Fibroblast of lung (primary cell): Measurements from ENCODE around the gene PIGH. TPM values are rescaled to one million over a fixed set of nuclear protein-coding genes. Genes with fewer than 3 reads are reported as not detected.
A peak's percentile ranks its signal among the peaks of the same experiment; 100 is the strongest.
"Not testable (repeated sequence)": the region's sequence is repeated elsewhere in the genome, so short reads cannot be mapped to it uniquely, and the experiment has no call there.

Source experiments
- DNase-seq, 2 donors: peaks; one replicate each; pipeline versions ENCODE4 v3.0.0 to v3.0.0-alpha.2; 2010; ENCODE audit warnings: low read depth in 2 of 2
- H2AFZ ChIP-seq: 2 replicates; pipeline ENCODE4 v1.5.1; 2012; ENCODE audit warnings: low read length, control low read depth, inconsistent platforms
- H3K27ac ChIP-seq: 2 replicates; pipeline ENCODE4 v1.5.1; 2011; ENCODE audit warnings: low read length, control low read depth; ENCODE audit not compliant: insufficient read depth
- H3K27me3 ChIP-seq: 2 replicates; pipeline ENCODE4 v1.5.1; 2011; ENCODE audit warnings: mild to moderate bottlenecking, low read length; ENCODE audit not compliant: control insufficient read depth, insufficient read depth
- H3K36me3 ChIP-seq: 2 replicates; pipeline ENCODE4 v1.5.1; 2011; ENCODE audit warnings: low read length; ENCODE audit not compliant: control insufficient read depth, insufficient read depth
- H3K4me1 ChIP-seq: 2 replicates; pipeline ENCODE4 v1.5.1; 2011; ENCODE audit warnings: low read length; ENCODE audit not compliant: control insufficient read depth, insufficient read depth; ENCODE audit errors: extremely low read depth
- H3K4me2 ChIP-seq: 2 replicates; pipeline ENCODE4 v1.5.1; 2011; ENCODE audit warnings: low read length, control low read depth; ENCODE audit not compliant: insufficient read depth; ENCODE audit errors: extremely low read depth
- H3K4me3 ChIP-seq, 4 experiments: fragments of 200-600 bp in 1 of 4; sonication (generic) in 1 of 4; replicated peaks in 1 of 4; 2 replicates each; pipeline ENCODE4 v1.5.1; 2011 to 2016; ENCODE audit warnings: low read length in 4 of 4, low read depth in 3 of 4, mild to moderate bottlenecking in 3 of 4, control low read depth in 2 of 4, inconsistent platforms in 1 of 4, mixed read lengths in 1 of 4; ENCODE audit not compliant: insufficient read depth in 1 of 4; ENCODE audit errors: control extremely low read depth in 1 of 4
- H3K79me2 ChIP-seq: 2 replicates; pipeline ENCODE4 v1.5.1; 2012; ENCODE audit warnings: mild to moderate bottlenecking, low read length, inconsistent platforms; ENCODE audit not compliant: control insufficient read depth, insufficient read depth
- H3K9ac ChIP-seq: 2 replicates; pipeline ENCODE4 v1.5.1; 2011; ENCODE audit warnings: mild to moderate bottlenecking, low read length, control low read depth; ENCODE audit not compliant: insufficient read depth
- H3K9me3 ChIP-seq: 2 replicates; pipeline ENCODE4 v1.5.1; 2012; ENCODE audit warnings: low read depth, low read length; ENCODE audit not compliant: control insufficient read depth, insufficient read depth
- H4K20me1 ChIP-seq: 2 replicates; pipeline ENCODE4 v1.5.1; 2011; ENCODE audit warnings: low read length; ENCODE audit not compliant: control insufficient read depth, insufficient read depth; ENCODE audit errors: extremely low read depth
- EZH2 ChIP-seq: IDR thresholded peaks from 2 replicates; pipeline ENCODE4 v1.5.1; 2012; ENCODE audit warnings: low read length, control low read depth, mild to moderate bottlenecking; ENCODE audit errors: missing control alignments
- polyA plus RNA-seq, 2 donors: library from polyadenylated mRNA; depleted of rRNA in 1 of 2; stranded (reverse) in 1 of 2; unstranded in 1 of 2; fragments of >200 nt; gene quantifications; 2 replicates each; pipeline ENCODE4 v1.2.1, GENCODE V29; 2011 to 2012; ENCODE audit warnings: missing spikeins in 1 of 2
- total RNA-seq: library from RNA; depleted of rRNA; stranded (reverse); fragments of >200 nt; gene quantifications from 2 replicates; pipeline ENCODE4 v1.2.1, GENCODE V29; 2014
- TF ChIP-seq, protein P1 (sequence below), 2 donors: IDR thresholded peaks in 1 of 2; conservative IDR thresholded peaks in 1 of 2; 1 replicate in 1 of 2; 2 replicates in 1 of 2; pipeline ENCODE4 v1.5.1; 2011 to 2012; ENCODE audit warnings: low read length in 2 of 2, control low read depth in 1 of 2, inconsistent platforms in 1 of 2, low read depth in 1 of 2, mild to moderate bottlenecking in 1 of 2

Gene PIGH
- total and polyA plus RNA-seq, 2 donors (not counting 1 experiment from before 2014, with no cell fraction given), result 12.7 to 15.6 TPM

DNA sequence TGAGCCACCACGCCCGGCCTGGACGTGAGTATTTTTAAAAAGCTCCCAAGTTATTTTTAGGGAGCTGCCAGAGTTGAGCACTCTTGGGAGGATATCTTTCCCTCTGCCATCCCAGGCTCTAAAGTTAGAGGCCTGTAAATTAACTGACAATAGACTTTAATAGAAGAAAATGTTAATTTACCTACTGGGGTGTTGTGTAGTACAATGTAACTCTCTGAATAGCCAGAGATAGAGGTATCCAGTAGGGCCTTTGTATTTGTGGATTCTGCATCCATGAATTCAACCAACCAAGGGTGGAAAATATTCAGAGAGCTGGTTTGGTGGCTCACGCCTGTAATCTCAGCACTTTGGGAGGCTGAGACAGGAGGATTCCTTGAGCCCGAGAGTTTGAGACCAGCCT is 7.6 kb upstream of the PIGH start:
- TF ChIP-seq, protein P1, sequence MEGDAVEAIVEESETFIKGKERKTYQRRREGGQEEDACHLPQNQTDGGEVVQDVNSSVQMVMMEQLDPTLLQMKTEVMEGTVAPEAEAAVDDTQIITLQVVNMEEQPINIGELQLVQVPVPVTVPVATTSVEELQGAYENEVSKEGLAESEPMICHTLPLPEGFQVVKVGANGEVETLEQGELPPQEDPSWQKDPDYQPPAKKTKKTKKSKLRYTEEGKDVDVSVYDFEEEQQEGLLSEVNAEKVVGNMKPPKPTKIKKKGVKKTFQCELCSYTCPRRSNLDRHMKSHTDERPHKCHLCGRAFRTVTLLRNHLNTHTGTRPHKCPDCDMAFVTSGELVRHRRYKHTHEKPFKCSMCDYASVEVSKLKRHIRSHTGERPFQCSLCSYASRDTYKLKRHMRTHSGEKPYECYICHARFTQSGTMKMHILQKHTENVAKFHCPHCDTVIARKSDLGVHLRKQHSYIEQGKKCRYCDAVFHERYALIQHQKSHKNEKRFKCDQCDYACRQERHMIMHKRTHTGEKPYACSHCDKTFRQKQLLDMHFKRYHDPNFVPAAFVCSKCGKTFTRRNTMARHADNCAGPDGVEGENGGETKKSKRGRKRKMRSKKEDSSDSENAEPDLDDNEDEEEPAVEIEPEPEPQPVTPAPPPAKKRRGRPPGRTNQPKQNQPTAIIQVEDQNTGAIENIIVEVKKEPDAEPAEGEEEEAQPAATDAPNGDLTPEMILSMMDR (conservative IDR thresholded peaks at IDR 0.05 in 1 of 2, IDR thresholded peaks at IDR 0.05 in 1 of 2; ENCODE audit: low read depth in 1 of 2, low read length in 2 of 2), result no peak
- TF ChIP-seq EZH2, result no peak
- H3K79me2 ChIP-seq, result no peaks in the 10 kb centered on the region
- H3K27me3 ChIP-seq, result peaks cover 5% of the 10 kb centered on the region

GRCh38 chr14:67602995-67603545 is 3.0 kb upstream of the PIGH start:
- peaks cover 3% of the 10 kb centered on the region for H3K27me3 ChIP-seq
- H3K4me1 ChIP-seq, result no peaks in the 10 kb centered on the region
- H3K27ac ChIP-seq, result no peak overlapping the region
- no peak overlapping the region for H3K4me2 ChIP-seq
- H3K79me2 ChIP-seq, result no peaks in the 10 kb centered on the region
- DNase-seq, result no peak
- H3K36me3 ChIP-seq, result no peaks in the 10 kb centered on the region
- H4K20me1 ChIP-seq, result no peaks in the 10 kb centered on the region
- no peaks in the 10 kb centered on the region for H3K9me3 ChIP-seq
- no peak overlapping the region for H3K4me3 ChIP-seq
- TF ChIP-seq, protein P1 (conservative IDR thresholded peaks at IDR 0.05 in 1 of 2, IDR thresholded peaks at IDR 0.05 in 1 of 2; ENCODE audit: low read depth in 1 of 2, low read length in 2 of 2), result no peak
- no peak for TF ChIP-seq EZH2
- H2AFZ ChIP-seq, result no peak overlapping the region
- no peak overlapping the region for H3K9ac ChIP-seq

More for the DNA sequence above, 7.6 kb upstream of the PIGH start:
- no peak overlapping the region for H3K4me3 ChIP-seq
- H4K20me1 ChIP-seq, result no peaks in the 10 kb centered on the region
- no peak overlapping the region for H2AFZ ChIP-seq
- no peak overlapping the region for H3K9ac ChIP-seq
- H3K4me2 ChIP-seq, result no peak overlapping the region
- no peaks in the 10 kb centered on the region for H3K9me3 ChIP-seq
- no peaks in the 10 kb centered on the region for H3K36me3 ChIP-seq
- no peak for DNase-seq
- H3K4me1 ChIP-seq, result no peaks in the 10 kb centered on the region
- no peak overlapping the region for H3K27ac ChIP-seq

DNA sequence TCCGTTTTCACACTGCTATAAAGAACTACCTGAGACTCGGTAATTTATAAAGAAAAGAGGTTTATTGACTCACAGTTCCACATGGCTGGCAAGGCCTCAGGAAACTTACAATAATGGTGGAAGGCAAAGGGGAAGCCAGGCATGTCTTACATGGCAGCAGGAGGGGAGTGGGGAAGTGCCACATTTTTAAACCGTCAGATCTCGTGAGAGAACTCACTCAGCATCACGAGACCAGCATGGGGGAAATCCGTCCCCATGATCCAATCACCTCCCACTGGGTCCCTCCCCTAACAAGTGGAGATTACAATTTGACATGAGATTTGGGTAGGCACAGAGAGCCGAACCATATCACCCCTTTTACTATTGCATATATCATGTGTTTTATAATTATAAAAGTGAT is 2.0 kb upstream of the PIGH start:
- Histone ChIP-seq H4K20me1 (no peaks in the 10 kb centered on the region), H3K27ac (no peak overlapping the region), H3K36me3 (no peaks in the 10 kb centered on the region), H3K9me3 (no peaks in the 10 kb centered on the region), H3K79me2 (no peaks in the 10 kb centered on the region), H3K4me3 (no peak overlapping the region), H3K4me1 (no peaks in the 10 kb centered on the region), H3K27me3 (no peaks in the 10 kb centered on the region), H3K4me2 (no peak overlapping the region), H2AFZ (no peak overlapping the region), H3K9ac (no peak overlapping the region)
- no peak for DNase-seq
- TF ChIP-seq EZH2, result no peak
- TF ChIP-seq, protein P1 (conservative IDR thresholded peaks at IDR 0.05 in 1 of 2, IDR thresholded peaks at IDR 0.05 in 1 of 2; ENCODE audit: low read depth in 1 of 2, low read length in 2 of 2), result no peak

DNA sequence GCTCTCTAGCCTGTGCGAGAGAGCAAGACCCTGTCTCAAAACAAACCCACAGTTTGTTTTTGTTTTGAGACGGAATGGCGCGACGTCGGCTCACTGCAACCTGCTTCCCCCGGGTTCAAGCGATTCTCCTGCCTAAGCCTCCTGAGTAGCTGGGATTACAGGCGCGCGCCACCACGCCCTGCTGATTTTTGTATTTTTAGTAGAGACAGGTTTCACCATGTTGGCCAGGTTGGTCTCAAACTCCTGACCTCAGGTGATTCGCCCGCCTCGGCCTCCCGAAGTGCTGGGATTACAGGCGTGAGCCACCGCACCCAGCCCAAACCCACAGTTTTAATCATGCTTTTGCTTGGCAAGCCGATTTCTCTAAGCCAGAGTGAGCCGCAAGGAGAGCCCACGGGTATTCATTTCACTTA is 500 bp upstream of the PIGH start:
- not testable (repeated sequence) for H3K4me1 ChIP-seq, H3K79me2 ChIP-seq, H3K9me3 ChIP-seq, H3K36me3 ChIP-seq, H4K20me1 ChIP-seq, DNase-seq, H3K27me3 ChIP-seq
- Histone ChIP-seq H3K9ac (peak overlapping the region; percentile 70), H3K27ac (peak overlapping the region; percentile 70), H3K4me3 (peak overlapping the region; percentile 55 to 88 (median 87)), H3K4me2 (peak overlapping the region; percentile 67), H2AFZ (peak overlapping the region; percentile 87)
